Liver (tissue), 9 donors: Measurements from ENCODE around the gene RUNX1. TPM values are rescaled to one million over a fixed set of nuclear protein-coding genes. Genes with fewer than 3 reads are reported as not detected.

Experiments
- DNase-seq: peaks from one replicate; pipeline ENCODE4 v3.0.0-alpha.2; 2017; ENCODE audit warnings: low spot score
- H3K27ac ChIP-seq, 2 donors: one replicate each; pipeline ENCODE4 v1.7.0; 2013; ENCODE audit warnings: inconsistent platforms in 2 of 2, low read length in 2 of 2, control low read depth in 1 of 2, low read depth in 1 of 2, mild to moderate bottlenecking in 1 of 2
- H3K27me3 ChIP-seq, 4 donors: one replicate each; pipeline versions ENCODE4 v1.6.1 to v1.7.0; 2013; ENCODE audit warnings: low read length in 3 of 4, inconsistent platforms in 1 of 4, mild to moderate bottlenecking in 1 of 4, moderate library complexity in 1 of 4; ENCODE audit not compliant: control insufficient read depth in 4 of 4, insufficient read depth in 4 of 4
- H3K36me3 ChIP-seq, 4 donors: one replicate each; pipeline versions ENCODE4 v1.6.1 to v1.7.0; 2013; ENCODE audit warnings: low read length in 3 of 4, mild to moderate bottlenecking in 3 of 4, low read depth in 1 of 4, moderate library complexity in 1 of 4; ENCODE audit not compliant: control insufficient read depth in 4 of 4, insufficient read depth in 3 of 4
- H3K4me1 ChIP-seq, 4 donors: one replicate each; pipeline versions ENCODE4 v1.6.1 to v1.7.0; 2013; ENCODE audit warnings: low read length in 3 of 4, mild to moderate bottlenecking in 3 of 4, moderate library complexity in 1 of 4; ENCODE audit not compliant: control insufficient read depth in 4 of 4, insufficient read depth in 4 of 4
- H3K4me3 ChIP-seq, 3 donors: one replicate each; pipeline versions ENCODE4 v1.6.1 to v1.7.0; 2013; ENCODE audit warnings: low read length in 3 of 3, control low read depth in 1 of 3, low read depth in 1 of 3, mild to moderate bottlenecking in 1 of 3
- H3K9ac ChIP-seq, 2 donors: one replicate each; pipeline ENCODE4 v1.7.0; 2013; ENCODE audit warnings: low read length in 2 of 2, mild to moderate bottlenecking in 2 of 2, moderate library complexity in 2 of 2, control low read depth in 1 of 2, low read depth in 1 of 2
- H3K9me3 ChIP-seq, 4 donors: one replicate each; pipeline versions ENCODE4 v1.6.1 to v1.7.0; 2013; ENCODE audit warnings: low read length in 3 of 4; ENCODE audit not compliant: control insufficient read depth in 4 of 4
- ATF3 ChIP-seq: IDR thresholded peaks from 2 replicates; pipeline ENCODE4 v1.6.1; 2016; ENCODE audit warnings: antibody characterized with exemption
- CTCF ChIP-seq: fragments of 150-350 bp; IDR thresholded peaks from 2 replicates; pipeline ENCODE4 v1.5.1; 2017; ENCODE audit warnings: improper control_type of control experiment, low read depth, low read length; ENCODE audit not compliant: missing input control
- EGR1 ChIP-seq, 2 donors: IDR thresholded peaks; 2 replicates each; pipeline ENCODE4 v1.6.1; 2016 to 2018; ENCODE audit warnings: antibody characterized with exemption in 2 of 2, low read depth in 2 of 2
- FOXA2 ChIP-seq: IDR thresholded peaks from 2 replicates; pipeline ENCODE4 v1.6.1; 2016; ENCODE audit warnings: antibody characterized with exemption
- GABPA ChIP-seq, 2 donors: IDR thresholded peaks in 1 of 2; conservative IDR thresholded peaks in 1 of 2; 2 replicates each; pipeline ENCODE4 v1.6.1; 2016; ENCODE audit warnings: antibody characterized with exemption in 2 of 2, mild to moderate bottlenecking in 1 of 2, moderate library complexity in 1 of 2
- HNF4A ChIP-seq, 2 donors: conservative IDR thresholded peaks; 2 replicates each; pipeline ENCODE4 v1.6.1; 2016; ENCODE audit warnings: antibody characterized with exemption in 2 of 2, mild to moderate bottlenecking in 2 of 2
- HNF4G ChIP-seq: IDR thresholded peaks from 2 replicates; pipeline ENCODE4 v1.6.1; 2016; ENCODE audit warnings: antibody characterized with exemption
- MAX ChIP-seq: IDR thresholded peaks from 2 replicates; pipeline ENCODE4 v1.6.1; 2016; ENCODE audit warnings: antibody characterized with exemption
- RAD21 ChIP-seq, 2 donors: IDR thresholded peaks; 2 replicates each; pipeline ENCODE4 v1.6.1; 2016; ENCODE audit warnings: antibody characterized with exemption in 2 of 2, mild to moderate bottlenecking in 2 of 2
- RXRA ChIP-seq, 2 donors: IDR thresholded peaks; 2 replicates each; pipeline ENCODE4 v1.6.1; 2017 to 2018; ENCODE audit warnings: antibody characterized with exemption in 2 of 2, mild to moderate bottlenecking in 1 of 2
- SP1 ChIP-seq: IDR thresholded peaks from 2 replicates; pipeline ENCODE4 v1.6.1; 2018; ENCODE audit warnings: antibody characterized with exemption, mild to moderate bottlenecking
- TAF1 ChIP-seq: conservative IDR thresholded peaks from 2 replicates; pipeline ENCODE4 v1.6.1; 2016; ENCODE audit warnings: antibody characterized with exemption, mild to moderate bottlenecking
- YY1 ChIP-seq: IDR thresholded peaks from 2 replicates; pipeline ENCODE4 v1.6.1; 2016; ENCODE audit warnings: antibody characterized with exemption, mild to moderate bottlenecking
- ZBTB33 ChIP-seq: IDR thresholded peaks from 2 replicates; pipeline ENCODE4 v1.6.1; 2016; ENCODE audit warnings: antibody characterized with exemption
- WGBS: extraction: QIAGEN DNeasy Blood & Tissue Kit; methylation state at CpG from one replicate; pipeline ENCODE4 v1.1.7; 2013; 5-methylcytosine and 5-hydroxymethylcytosine counted together
- polyA plus RNA-seq, 2 donors: library from polyadenylated mRNA; stranded (reverse) in 1 of 2; unstranded in 1 of 2; fragments of 200-250 nt in 1 of 2; fragments of >200 nt in 1 of 2; fragmentation: Nextera tagmentation in 1 of 2; extraction: Ambion mirVana in 1 of 2; gene quantifications; one replicate each; pipeline versions ENCODE4 v1.2.1 to v1.2.3, GENCODE V29; 2013 to 2015
- total RNA-seq, 2 donors: library from RNA; depleted of rRNA; stranded (reverse); fragments of >200 nt; gene quantifications; one replicate each; pipeline ENCODE4 v1.2.3, GENCODE V29; 2014
- donor health status: healthy.
- donor health status: healthy.
- donor health status: healthy.
- donor health status: healthy.
- donor health status: healthy.

The RUNX1 gene
- total and polyA plus RNA-seq, 4 donors: 0.98 to 7.2 (median 3.1) TPM

- Histone ChIP-seq H3K9me3 (no peaks in the 10 kb centered on the region), H3K4me1 (no peaks in the 10 kb centered on the region), H3K36me3 (no peaks in the 10 kb centered on the region), H3K9ac (no peak overlapping the region), H3K27me3 (no peaks in the 10 kb centered on the region), H3K27ac (no peak overlapping the region), H3K4me3 (no peak overlapping the region)
- no peak for DNase-seq
- 85% methylated on average over 19 of the region's 19 CpGs for WGBS
- TF ChIP-seq FOXA2 (no peak), GABPA (IDR thresholded peaks at IDR 0.05 in 1 of 2, conservative IDR thresholded peaks at IDR 0.05 in 1 of 2) (no peak), RXRA (IDR thresholded peaks at IDR 0.05) (no peak), ATF3 (no peak), ZBTB33 (no peak), HNF4A (conservative IDR thresholded peaks at IDR 0.05) (no peak), TAF1 (no peak), MAX (no peak), CTCF (no peak), RAD21 (IDR thresholded peaks at IDR 0.05) (no peak), YY1 (no peak), EGR1 (IDR thresholded peaks at IDR 0.05; ENCODE audit: low read depth in 2 of 2) (no peak)
Measured at GRCh38 chr21:34754690-34755647, 294.1 kb downstream of the RUNX1 start.

- Histone ChIP-seq H3K27me3 (no peaks in the 10 kb centered on the region), H3K36me3 (no peaks in the 10 kb centered on the region), H3K9ac (no peak overlapping the region), H3K27ac (no peak overlapping the region), H3K9me3 (no peaks in the 10 kb centered on the region), H3K4me1 (peaks cover 0 to 4% (median 0%) of the 10 kb centered on the region in 4 donors), H3K4me3 (no peak overlapping the region)
- DNase-seq: no peak
- 50% methylated on average over 3 of the region's 3 CpGs for WGBS
- TF ChIP-seq HNF4A (conservative IDR thresholded peaks at IDR 0.05): no peak
- no peak for TF ChIP-seq TAF1
- TF ChIP-seq SP1: no peak
- no peak for TF ChIP-seq FOXA2
- no peak for TF ChIP-seq CTCF
- TF ChIP-seq HNF4G: no peak
- TF ChIP-seq YY1: no peak
- TF ChIP-seq RAD21 (IDR thresholded peaks at IDR 0.05): no peak
- TF ChIP-seq ATF3: no peak
- no peak for TF ChIP-seq ZBTB33
- TF ChIP-seq EGR1 (IDR thresholded peaks at IDR 0.05; ENCODE audit: low read depth in 2 of 2): no peak
Measured at GRCh38 chr21:34748862-34749261, 300.2 kb downstream of the RUNX1 start.
